Liver (tissue), 9 donors: Measurements from ENCODE around the gene MRPL55. TPM values are rescaled to one million over a fixed set of nuclear protein-coding genes. Genes with fewer than 3 reads are reported as not detected.
A peak's percentile ranks its signal among the peaks of the same experiment; 100 is the strongest.

Source experiments
- DNase-seq: peaks from one replicate; pipeline ENCODE4 v3.0.0-alpha.2; 2017; ENCODE audit warnings: low spot score
- H3K27ac ChIP-seq, 2 donors: one replicate each; pipeline ENCODE4 v1.7.0; 2013; ENCODE audit warnings: inconsistent platforms in 2 of 2, low read length in 2 of 2, control low read depth in 1 of 2, low read depth in 1 of 2, mild to moderate bottlenecking in 1 of 2
- H3K27me3 ChIP-seq, 4 donors: one replicate each; pipeline versions ENCODE4 v1.6.1 to v1.7.0; 2013; ENCODE audit warnings: low read length in 3 of 4, inconsistent platforms in 1 of 4, mild to moderate bottlenecking in 1 of 4, moderate library complexity in 1 of 4; ENCODE audit not compliant: control insufficient read depth in 4 of 4, insufficient read depth in 4 of 4
- H3K36me3 ChIP-seq, 4 donors: one replicate each; pipeline versions ENCODE4 v1.6.1 to v1.7.0; 2013; ENCODE audit warnings: low read length in 3 of 4, mild to moderate bottlenecking in 3 of 4, low read depth in 1 of 4, moderate library complexity in 1 of 4; ENCODE audit not compliant: control insufficient read depth in 4 of 4, insufficient read depth in 3 of 4
- H3K4me1 ChIP-seq, 4 donors: one replicate each; pipeline versions ENCODE4 v1.6.1 to v1.7.0; 2013; ENCODE audit warnings: low read length in 3 of 4, mild to moderate bottlenecking in 3 of 4, moderate library complexity in 1 of 4; ENCODE audit not compliant: control insufficient read depth in 4 of 4, insufficient read depth in 4 of 4
- H3K4me3 ChIP-seq, 3 donors: one replicate each; pipeline versions ENCODE4 v1.6.1 to v1.7.0; 2013; ENCODE audit warnings: low read length in 3 of 3, control low read depth in 1 of 3, low read depth in 1 of 3, mild to moderate bottlenecking in 1 of 3
- H3K9ac ChIP-seq, 2 donors: one replicate each; pipeline ENCODE4 v1.7.0; 2013; ENCODE audit warnings: low read length in 2 of 2, mild to moderate bottlenecking in 2 of 2, moderate library complexity in 2 of 2, control low read depth in 1 of 2, low read depth in 1 of 2
- H3K9me3 ChIP-seq, 4 donors: one replicate each; pipeline versions ENCODE4 v1.6.1 to v1.7.0; 2013; ENCODE audit warnings: low read length in 3 of 4; ENCODE audit not compliant: control insufficient read depth in 4 of 4
- CTCF ChIP-seq: fragments of 150-350 bp; IDR thresholded peaks from 2 replicates; pipeline ENCODE4 v1.5.1; 2017; ENCODE audit warnings: improper control_type of control experiment, low read depth, low read length; ENCODE audit not compliant: missing input control
- EGR1 ChIP-seq, 2 donors: IDR thresholded peaks; 2 replicates each; pipeline ENCODE4 v1.6.1; 2016 to 2018; ENCODE audit warnings: antibody characterized with exemption in 2 of 2, low read depth in 2 of 2
- FOXA1 ChIP-seq: IDR thresholded peaks from 2 replicates; pipeline ENCODE4 v1.6.1; 2016; ENCODE audit warnings: antibody characterized with exemption
- GABPA ChIP-seq, 2 donors: IDR thresholded peaks in 1 of 2; conservative IDR thresholded peaks in 1 of 2; 2 replicates each; pipeline ENCODE4 v1.6.1; 2016; ENCODE audit warnings: antibody characterized with exemption in 2 of 2, mild to moderate bottlenecking in 1 of 2, moderate library complexity in 1 of 2
- HNF4A ChIP-seq, 2 donors: conservative IDR thresholded peaks; 2 replicates each; pipeline ENCODE4 v1.6.1; 2016; ENCODE audit warnings: antibody characterized with exemption in 2 of 2, mild to moderate bottlenecking in 2 of 2
- HNF4G ChIP-seq: IDR thresholded peaks from 2 replicates; pipeline ENCODE4 v1.6.1; 2016; ENCODE audit warnings: antibody characterized with exemption
- JUND ChIP-seq, 2 donors: IDR thresholded peaks; 2 replicates each; pipeline ENCODE4 v1.6.1; 2016; ENCODE audit warnings: antibody characterized with exemption in 2 of 2
- NR2F2 ChIP-seq: IDR thresholded peaks from 2 replicates; pipeline ENCODE4 v1.6.1; 2016; ENCODE audit warnings: antibody characterized with exemption
- REST ChIP-seq: IDR thresholded peaks from 2 replicates; pipeline ENCODE4 v1.6.1; 2016; ENCODE audit warnings: antibody characterized with exemption, mild to moderate bottlenecking
- RXRA ChIP-seq, 2 donors: IDR thresholded peaks; 2 replicates each; pipeline ENCODE4 v1.6.1; 2017 to 2018; ENCODE audit warnings: antibody characterized with exemption in 2 of 2, mild to moderate bottlenecking in 1 of 2
- SP1 ChIP-seq: IDR thresholded peaks from 2 replicates; pipeline ENCODE4 v1.6.1; 2018; ENCODE audit warnings: antibody characterized with exemption, mild to moderate bottlenecking
- TAF1 ChIP-seq: conservative IDR thresholded peaks from 2 replicates; pipeline ENCODE4 v1.6.1; 2016; ENCODE audit warnings: antibody characterized with exemption, mild to moderate bottlenecking
- YY1 ChIP-seq: IDR thresholded peaks from 2 replicates; pipeline ENCODE4 v1.6.1; 2016; ENCODE audit warnings: antibody characterized with exemption, mild to moderate bottlenecking
- WGBS: extraction: QIAGEN DNeasy Blood & Tissue Kit; methylation state at CpG from one replicate; pipeline ENCODE4 v1.1.7; 2013; 5-methylcytosine and 5-hydroxymethylcytosine counted together
- polyA plus RNA-seq, 2 donors: library from polyadenylated mRNA; stranded (reverse) in 1 of 2; unstranded in 1 of 2; fragments of 200-250 nt in 1 of 2; fragments of >200 nt in 1 of 2; fragmentation: Nextera tagmentation in 1 of 2; extraction: Ambion mirVana in 1 of 2; gene quantifications; one replicate each; pipeline versions ENCODE4 v1.2.1 to v1.2.3, GENCODE V29; 2013 to 2015
- total RNA-seq, 2 donors: library from RNA; depleted of rRNA; stranded (reverse); fragments of >200 nt; gene quantifications; one replicate each; pipeline ENCODE4 v1.2.3, GENCODE V29; 2014
- TF ChIP-seq, protein P1 (sequence below): IDR thresholded peaks from 2 replicates; pipeline ENCODE4 v1.6.1; 2016; ENCODE audit warnings: antibody characterized with exemption
- TF ChIP-seq, protein P2 (sequence below): IDR thresholded peaks from 2 replicates; pipeline ENCODE4 v1.6.1; 2016; ENCODE audit warnings: antibody characterized with exemption
- TF ChIP-seq, protein P3 (sequence below): IDR thresholded peaks from 2 replicates; pipeline ENCODE4 v1.6.1; 2016; ENCODE audit warnings: antibody characterized with exemption
- donor health status: healthy.
- donor health status: healthy.
- donor health status: healthy.
- donor health status: healthy.
- donor health status: healthy.

MRPL55 gene
- total and polyA plus RNA-seq, 4 donors = 38.9 to 119 (median 62.0) TPM

- Histone ChIP-seq H3K4me1 (peaks cover 36 to 75% (median 68%) of the 10 kb centered on the region in 4 donors), H3K9ac (no peak overlapping the region), H3K27me3 (no peaks in the 10 kb centered on the region), H3K27ac (peak overlapping the region; percentile 90 to 93), H3K4me3 (peak overlapping the region in 2 of 3 donors; percentile 3 to 96), H3K9me3 (no peaks in the 10 kb centered on the region), H3K36me3 (peaks cover 0 to 8% (median under 1%) of the 10 kb centered on the region in 4 donors)
- 41% methylated on average over 6 of the region's 6 CpGs for WGBS
- no peak for DNase-seq
- TF ChIP-seq, protein P1, sequence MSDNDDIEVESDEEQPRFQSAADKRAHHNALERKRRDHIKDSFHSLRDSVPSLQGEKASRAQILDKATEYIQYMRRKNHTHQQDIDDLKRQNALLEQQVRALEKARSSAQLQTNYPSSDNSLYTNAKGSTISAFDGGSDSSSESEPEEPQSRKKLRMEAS = no peak
- no peak for TF ChIP-seq EGR1 (IDR thresholded peaks at IDR 0.05; ENCODE audit: low read depth in 2 of 2)
- TF ChIP-seq SP1 = no peak
- no peak for TF ChIP-seq TAF1
- no peak for TF ChIP-seq CTCF
- TF ChIP-seq, protein P2, sequence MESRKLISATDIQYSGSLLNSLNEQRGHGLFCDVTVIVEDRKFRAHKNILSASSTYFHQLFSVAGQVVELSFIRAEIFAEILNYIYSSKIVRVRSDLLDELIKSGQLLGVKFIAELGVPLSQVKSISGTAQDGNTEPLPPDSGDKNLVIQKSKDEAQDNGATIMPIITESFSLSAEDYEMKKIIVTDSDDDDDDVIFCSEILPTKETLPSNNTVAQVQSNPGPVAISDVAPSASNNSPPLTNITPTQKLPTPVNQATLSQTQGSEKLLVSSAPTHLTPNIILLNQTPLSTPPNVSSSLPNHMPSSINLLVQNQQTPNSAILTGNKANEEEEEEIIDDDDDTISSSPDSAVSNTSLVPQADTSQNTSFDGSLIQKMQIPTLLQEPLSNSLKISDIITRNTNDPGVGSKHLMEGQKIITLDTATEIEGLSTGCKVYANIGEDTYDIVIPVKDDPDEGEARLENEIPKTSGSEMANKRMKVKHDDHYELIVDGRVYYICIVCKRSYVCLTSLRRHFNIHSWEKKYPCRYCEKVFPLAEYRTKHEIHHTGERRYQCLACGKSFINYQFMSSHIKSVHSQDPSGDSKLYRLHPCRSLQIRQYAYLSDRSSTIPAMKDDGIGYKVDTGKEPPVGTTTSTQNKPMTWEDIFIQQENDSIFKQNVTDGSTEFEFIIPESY = no peak
- no peak for TF ChIP-seq HNF4A (conservative IDR thresholded peaks at IDR 0.05)
- TF ChIP-seq HNF4G = no peak
- no peak for TF ChIP-seq REST
- no peak for TF ChIP-seq RXRA (IDR thresholded peaks at IDR 0.05)
- TF ChIP-seq, protein P3, sequence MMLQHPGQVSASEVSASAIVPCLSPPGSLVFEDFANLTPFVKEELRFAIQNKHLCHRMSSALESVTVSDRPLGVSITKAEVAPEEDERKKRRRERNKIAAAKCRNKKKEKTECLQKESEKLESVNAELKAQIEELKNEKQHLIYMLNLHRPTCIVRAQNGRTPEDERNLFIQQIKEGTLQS = no peak
- no peak for TF ChIP-seq NR2F2
- TF ChIP-seq YY1 = no peak
These were observed 23.7 kb downstream of the MRPL55 start for GRCh38 chr1:228085287-228085951.

DNA sequence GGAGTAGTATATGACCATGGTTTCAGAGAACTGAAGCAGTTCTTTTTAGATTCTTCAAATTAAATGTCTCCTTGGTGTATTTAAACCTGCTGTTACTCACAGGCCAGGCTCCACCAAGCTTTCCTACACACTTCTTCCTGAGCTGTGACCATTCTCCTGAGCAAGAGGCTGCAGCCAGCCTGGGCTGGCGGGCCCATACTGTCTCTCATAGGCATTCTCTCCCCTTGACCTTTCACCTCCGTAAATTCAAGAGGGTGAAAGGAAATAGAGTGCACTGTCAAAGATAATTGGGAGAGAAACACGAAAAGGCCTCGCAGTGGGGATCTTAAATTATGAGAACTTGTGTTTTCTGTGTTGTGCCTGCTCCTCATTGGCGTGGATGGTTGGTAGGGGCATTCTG is 24.3 kb downstream of the MRPL55 start:
- H3K36me3 ChIP-seq = peaks cover 0 to 4% (median under 1%) of the 10 kb centered on the region in 4 donors
- H3K4me1 ChIP-seq = peaks cover 31 to 69% (median 62%) of the 10 kb centered on the region in 4 donors
- no peaks in the 10 kb centered on the region for H3K9me3 ChIP-seq
- DNase-seq = no peak
- H3K27ac ChIP-seq = peak overlapping the region; percentile 90 to 93
- H3K9ac ChIP-seq = no peak overlapping the region
- 42% methylated on average over 5 of the region's 5 CpGs for WGBS
- peak overlapping the region; percentile 21 to 96 (median 89) for H3K4me3 ChIP-seq
- no peaks in the 10 kb centered on the region for H3K27me3 ChIP-seq
- TF ChIP-seq JUND (IDR thresholded peaks at IDR 0.05) (no peak), GABPA (IDR thresholded peaks at IDR 0.05 in 1 of 2, conservative IDR thresholded peaks at IDR 0.05 in 1 of 2) (no peak), TAF1 (no peak), FOXA1 (no peak), RXRA (IDR thresholded peaks at IDR 0.05) (no peak), HNF4G (no peak), CTCF (no peak)
- TF ChIP-seq, protein P2 = no peak
- TF ChIP-seq, protein P1 = no peak
